Lower leg skin (tissue), 4 donors: Measurements from ENCODE around the gene APBA1. TPM values are rescaled to one million over a fixed set of nuclear protein-coding genes. Genes with fewer than 3 reads are reported as not detected.

Experiments
- DNase-seq, 2 donors: peaks; one replicate each; pipeline ENCODE4 v3.0.0-alpha.2; 2019; ENCODE audit warnings: low spot score in 2 of 2
- H3K4me3 ChIP-seq: fragments of 200-600 bp; sonication (generic); 2 replicates; pipeline ENCODE4 v1.5.1; 2017; ENCODE audit warnings: mild to moderate bottlenecking, low read depth; ENCODE audit not compliant: poor library complexity, severe bottlenecking
- CTCF ChIP-seq, 3 donors: fragments of 450-650 bp; IDR thresholded peaks; one replicate each; pipeline ENCODE4 v1.5.1; 2016; ENCODE audit warnings: antibody characterized with exemption in 3 of 3, mild to moderate bottlenecking in 3 of 3, moderate library complexity in 2 of 3
- POLR2A ChIP-seq, 2 donors: fragments of 450-650 bp; IDR thresholded peaks; one replicate each; pipeline ENCODE4 v1.6.1; 2016 to 2017; ENCODE audit warnings: antibody characterized with exemption in 2 of 2, mild to moderate bottlenecking in 1 of 2, moderate library complexity in 1 of 2
- WGBS, 2 donors: methylation state at CpG; one replicate each; pipeline ENCODE4 v1.1.5; 2018; 5-methylcytosine and 5-hydroxymethylcytosine counted together
- intact Hi-C: fragments of 100-400 bp; cut with DNase I; formaldehyde crosslinking; loops from one replicate; pipeline ENCODE4 v1.15.0; 2023; ENCODE audit warnings: low total_unique reads
- total RNA-seq, 4 donors: library from RNA; depleted of rRNA; stranded (reverse); fragments of >200 nt; gene quantifications; one replicate each; pipeline ENCODE4 v1.1.0, GENCODE V29; 2016

APBA1 gene
- total RNA-seq, 4 donors from 2014 or later, result 4.9 to 12.7 (median 8.7) TPM

- intact Hi-C loops, result no loop called here
- no peak for TF ChIP-seq CTCF (IDR thresholded peaks at IDR 0.05)
- no peak for TF ChIP-seq POLR2A (IDR thresholded peaks at IDR 0.05)
- no peak for DNase-seq
- H3K4me3 ChIP-seq, result no peak overlapping the region
- 88 to 95% methylated on average over 2 of the region's 2 CpGs for WGBS, 2 donors
Measured at GRCh38 chr9:69697475-69697874, 25.3 kb upstream of the APBA1 start.

GRCh38 chr9:69696802-69697201 lies 24.6 kb upstream of the APBA1 start:
- no peak for TF ChIP-seq CTCF (IDR thresholded peaks at IDR 0.05)
- TF ChIP-seq POLR2A (IDR thresholded peaks at IDR 0.05), result no peak
- H3K4me3 ChIP-seq, result no peak overlapping the region
- no peak for DNase-seq
- 80 to 92% methylated on average over 2 of the region's 2 CpGs for WGBS, 2 donors
- intact Hi-C loops, result no loop called here

- WGBS, 2 donors, result 77 to 83% methylated on average over 2 of the region's 2 CpGs
- no peak for DNase-seq
- intact Hi-C loops, result no loop called here
Measured at GRCh38 chr9:69689991-69690538, 17.9 kb upstream of the APBA1 start.

GRCh38 chr9:69683927-69684326 lies 11.8 kb upstream of the APBA1 start:
- intact Hi-C loops, result no loop called here
- H3K4me3 ChIP-seq, result no peak overlapping the region
- TF ChIP-seq POLR2A (IDR thresholded peaks at IDR 0.05), result no peak
- WGBS, 2 donors, result 69 to 73% methylated on average over 5 of the region's 5 CpGs
- no peak for DNase-seq

More at GRCh38 chr9:69689991-69690538, 17.9 kb upstream of the APBA1 start:
- no peak for TF ChIP-seq CTCF (IDR thresholded peaks at IDR 0.05)
- no peak for TF ChIP-seq POLR2A (IDR thresholded peaks at IDR 0.05)
- H3K4me3 ChIP-seq, result no peak overlapping the region

- 68 to 71% methylated on average over 4 of the region's 4 CpGs for WGBS, 2 donors
- intact Hi-C loops, result loop anchor here (10.0 kb wide), 1 partner anchor 76 kb away; no protein-coding TSS in a partner anchor
- H3K4me3 ChIP-seq, result no peak overlapping the region
- DNase-seq, result no peak
- TF ChIP-seq POLR2A (IDR thresholded peaks at IDR 0.05) (no peak), CTCF (IDR thresholded peaks at IDR 0.05) (no peak)
Measured at GRCh38 chr9:69678843-69679538, 6.8 kb upstream of the APBA1 start.

GRCh38 chr9:69677931-69678330 lies 5.8 kb upstream of the APBA1 start:
- intact Hi-C loops, result loop anchor here (10.0 kb wide), 1 partner anchor 77 kb away; no protein-coding TSS in a partner anchor
- WGBS, 2 donors, result 86 to 89% methylated on average over 5 of the region's 5 CpGs
- no peak for TF ChIP-seq POLR2A (IDR thresholded peaks at IDR 0.05)
- no peak for TF ChIP-seq CTCF (IDR thresholded peaks at IDR 0.05)
- no peak for DNase-seq
- H3K4me3 ChIP-seq, result no peak overlapping the region
